Measurements from ENCODE around the gene FYN.

GRCh38 chr6:111818539-111819226, 54.6 kb downstream of the FYN start:
- TF ChIP-seq CTCF (IDR thresholded peaks at IDR 0.05), result no peak
- TF ChIP-seq POLR2AphosphoS5 (IDR thresholded peaks at IDR 0.05; ENCODE audit: insufficient read depth in 1 of 2, low read depth in 1 of 2), result peak in 1 of 2 donors; percentile 36
- no peak for TF ChIP-seq POLR2A (IDR thresholded peaks at IDR 0.05)

Measured in vagina (tissue), 2 donors.